GM21515 (cell line): ENCODE results near the gene ELANE.

Experiments
- ATAC-seq: cut with Tn5 transposase; IDR thresholded peaks from one replicate; pipeline ENCODE4 v1.9.1; 2021; ENCODE audit not compliant: unreplicated experiment

Gene ELANE

DNA sequence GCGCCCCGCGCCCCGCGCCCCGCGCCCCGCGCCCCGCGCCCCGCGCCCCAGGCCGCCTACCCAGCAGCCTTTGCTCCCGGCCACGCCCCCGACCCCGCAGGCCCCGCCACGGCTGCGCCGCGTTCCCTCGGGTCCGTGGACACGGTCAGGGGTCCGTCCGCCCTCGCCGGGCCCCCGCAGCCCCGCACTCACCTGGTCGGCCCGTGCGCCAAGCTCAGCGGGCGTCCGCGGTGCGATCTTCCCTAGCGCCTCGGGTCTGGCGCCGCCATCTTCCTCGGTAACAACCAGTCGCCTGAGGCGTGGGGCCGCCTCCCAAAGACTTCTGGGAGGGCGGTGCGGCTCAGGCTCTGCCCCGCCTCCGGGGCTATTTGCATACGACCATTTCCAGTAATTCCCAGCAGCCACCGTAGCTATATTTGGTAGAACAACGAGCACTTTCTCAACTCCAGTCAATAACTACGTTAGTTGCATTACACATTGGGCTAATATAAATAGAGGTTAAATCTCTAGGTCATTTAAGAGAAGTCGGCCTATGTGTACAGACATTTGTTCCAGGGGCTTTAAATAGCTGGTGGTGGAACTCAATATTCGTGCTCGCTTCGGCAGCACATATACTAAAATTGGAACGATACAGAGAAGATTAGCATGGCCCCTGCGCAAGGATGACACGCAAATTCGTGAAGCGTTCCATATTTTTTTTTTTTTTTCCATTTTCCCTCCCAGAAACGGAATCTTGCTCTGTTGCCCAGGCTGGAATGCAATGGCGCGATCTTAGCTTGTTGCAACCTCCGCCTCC, 41.0 kb downstream of the ELANE start, which contains the start of the genes MED16 and RNU6-9:
Gene MED16, minus strand, starts transcription at position 294 of the 796 bp plus-strand sequence. CDS start 2,056 bp downstream, outside the sequence.
Gene RNU6-9, plus strand, starts transcription at position 591 of the 796 bp plus-strand sequence.
- peak; percentile 74 for ATAC-seq

DNA sequence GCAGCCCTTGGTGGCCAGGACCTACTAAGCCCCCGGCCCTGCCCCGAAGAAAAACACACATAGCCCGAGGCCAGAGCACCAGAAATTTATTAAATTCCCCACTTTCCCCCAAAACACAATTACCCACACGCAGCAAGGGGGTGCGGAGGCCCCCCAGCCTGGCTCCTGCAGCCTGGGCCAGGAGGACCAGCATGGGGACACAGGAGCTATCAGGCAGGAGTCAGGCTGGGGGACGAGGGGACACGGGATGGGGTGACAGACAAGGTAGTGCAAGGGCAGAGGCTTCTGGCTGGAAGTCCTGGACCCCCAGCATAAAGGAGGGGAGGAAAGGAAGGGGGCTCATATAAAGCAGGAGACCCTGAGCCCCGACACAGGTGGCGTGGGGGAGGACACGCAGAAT, 44.3 kb downstream of the ELANE start:
- no peak for ATAC-seq

DNA sequence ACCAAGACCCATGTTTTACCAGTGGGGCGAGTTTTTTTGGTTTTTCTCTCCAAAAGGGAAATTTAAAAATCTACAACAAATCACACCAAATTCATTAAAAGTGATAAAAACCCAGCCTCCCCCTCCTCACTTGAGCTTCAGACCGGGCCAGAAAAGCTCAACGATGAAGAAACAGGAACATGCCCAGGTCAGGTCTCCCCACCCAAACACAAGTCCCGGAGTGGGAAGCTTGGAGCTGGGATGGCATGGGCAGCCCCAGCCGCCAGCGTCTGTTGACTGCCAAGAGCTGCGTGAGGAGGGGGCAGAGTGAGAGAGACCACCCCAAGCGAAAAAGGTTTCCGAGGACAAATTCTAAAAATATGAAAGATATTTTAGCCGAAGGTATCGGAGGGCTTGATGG, 44.9 kb downstream of the ELANE start:
- no peak for ATAC-seq

DNA sequence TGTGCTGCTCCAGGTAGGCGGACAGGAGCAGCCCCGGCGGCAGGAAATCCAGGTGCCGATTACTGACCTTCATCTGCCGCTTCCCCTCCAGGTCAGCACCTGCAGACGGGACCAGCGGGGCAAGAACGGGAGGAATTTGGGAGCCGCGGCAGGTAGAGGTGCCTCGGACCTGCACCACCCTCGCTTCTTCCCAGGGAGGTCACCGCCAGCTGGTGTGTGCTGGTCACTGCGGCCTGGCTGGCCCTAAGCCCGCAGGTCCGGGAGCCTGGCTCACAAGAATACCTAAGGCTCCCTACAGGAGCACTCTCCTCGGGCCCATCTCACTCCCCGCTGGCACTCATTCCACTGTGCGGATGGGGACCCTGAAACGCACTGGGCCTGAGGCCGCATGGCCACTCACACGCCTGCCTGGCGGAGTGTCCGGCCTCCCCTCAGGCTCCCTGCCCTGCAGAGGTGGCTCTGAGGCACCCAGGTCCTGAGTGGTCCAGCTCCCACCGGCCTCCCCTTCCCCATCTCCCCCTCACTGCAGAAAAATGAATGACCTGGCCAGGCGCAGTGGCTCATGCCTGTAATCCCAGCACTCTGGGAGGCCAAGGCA, 45.4 kb downstream of the ELANE start:
- no peak for ATAC-seq

DNA sequence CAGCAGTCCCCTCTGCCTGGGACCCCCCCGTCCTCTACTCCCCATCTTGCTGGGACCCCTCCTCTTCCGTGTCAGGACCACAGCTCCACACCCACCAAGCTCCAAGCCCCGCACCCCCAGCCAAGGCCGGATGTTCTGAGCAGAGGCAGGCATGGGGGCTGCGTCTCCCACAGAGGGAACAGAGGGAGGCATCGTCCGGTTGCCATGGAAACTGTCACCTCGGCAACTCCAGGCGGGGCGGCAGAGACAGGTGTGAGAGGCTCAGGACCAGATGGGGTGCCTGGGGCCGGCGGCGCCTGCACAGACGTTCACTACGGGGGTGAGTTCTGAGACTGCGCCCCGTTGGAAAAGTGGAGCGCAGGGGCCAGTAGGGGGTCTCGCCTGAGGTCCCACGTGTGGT, 46.6 kb downstream of the ELANE start:
- ATAC-seq: no peak

DNA sequence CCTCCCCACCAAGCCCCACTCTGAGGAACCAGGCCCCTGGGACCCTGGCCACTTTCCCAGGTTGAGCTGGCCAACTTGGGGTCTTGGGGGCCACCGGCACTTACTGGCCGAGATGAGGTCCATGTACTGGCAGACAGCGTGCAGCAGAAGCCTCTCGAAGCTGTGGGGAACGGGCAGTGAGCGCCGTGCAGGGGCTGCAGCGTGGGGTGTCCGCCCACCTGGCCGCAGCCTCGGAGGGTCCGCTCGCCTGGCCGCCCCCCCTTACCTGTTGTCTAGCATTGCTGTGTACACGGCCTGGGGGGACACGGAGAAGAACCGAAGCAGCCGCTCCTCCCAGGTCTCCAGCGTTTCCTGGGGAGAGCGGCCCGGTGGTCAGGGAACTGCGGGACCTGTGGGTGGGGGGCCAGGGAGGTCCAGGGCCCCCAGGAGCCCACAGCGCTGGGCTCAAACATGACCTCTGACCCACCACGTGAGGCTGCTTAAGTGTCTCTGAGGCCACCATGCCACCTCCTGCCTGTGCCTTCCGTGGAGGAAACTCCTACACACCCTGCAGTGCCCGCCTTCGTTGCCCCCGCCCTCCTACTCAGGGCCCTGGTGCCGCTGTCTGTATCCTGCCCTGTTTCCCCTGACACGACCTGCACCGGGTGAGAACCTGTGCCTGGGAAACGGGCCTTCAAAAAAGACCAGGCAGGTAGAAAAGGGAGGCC, 47.4 kb downstream of the ELANE start:
- no peak for ATAC-seq

DNA sequence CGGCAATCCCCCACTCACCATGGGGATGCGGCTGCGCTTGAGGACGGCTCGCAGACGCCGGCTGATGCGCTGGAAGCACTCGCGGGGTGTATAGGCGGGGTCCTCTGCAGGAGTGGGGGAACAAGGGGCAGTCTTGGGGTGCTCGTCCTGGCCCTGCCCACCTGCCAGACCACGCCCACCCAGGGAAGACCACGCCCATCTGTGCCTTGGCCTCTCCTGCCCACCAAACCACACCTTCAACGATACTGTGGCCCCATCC, 47.9 kb downstream of the ELANE start:
- no peak for ATAC-seq

DNA sequence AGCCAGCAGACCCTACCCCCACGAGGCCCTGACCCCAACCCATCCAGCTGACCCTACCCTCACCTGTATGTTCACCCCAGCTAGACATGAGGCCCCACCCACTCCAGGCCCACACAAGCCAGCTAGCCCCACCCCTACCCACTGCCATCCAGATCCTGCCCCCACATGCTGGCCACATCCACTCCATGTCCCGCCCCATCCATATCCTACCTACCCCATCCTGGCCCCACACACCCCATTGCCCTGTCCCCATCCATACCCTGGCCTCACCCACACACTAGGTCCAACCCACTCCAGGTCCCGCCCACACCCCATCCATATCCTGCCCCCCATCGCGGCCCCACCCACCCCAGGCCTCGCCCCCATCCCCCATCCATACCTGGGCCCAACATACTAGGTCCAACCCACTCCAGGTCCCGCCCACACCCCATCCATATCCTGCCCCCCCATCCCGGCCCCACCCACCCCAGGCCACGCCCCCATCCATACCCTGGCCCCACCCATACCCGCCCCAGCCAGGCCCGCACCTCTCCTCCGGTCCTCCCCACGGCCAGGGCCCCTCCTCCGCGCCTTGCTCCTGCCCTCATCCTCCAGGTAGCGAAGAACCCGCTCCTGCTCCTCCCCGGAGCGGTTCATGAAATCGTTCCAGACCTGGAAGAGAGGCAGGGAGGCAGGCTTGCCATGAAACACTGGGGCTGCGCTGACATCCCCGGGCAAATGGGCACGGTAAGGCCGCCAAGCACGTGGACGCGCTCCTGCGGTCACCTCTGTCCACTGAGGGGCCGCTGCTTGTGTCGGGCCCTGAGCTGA, 48.4 kb downstream of the ELANE start:
- no peak for ATAC-seq

DNA sequence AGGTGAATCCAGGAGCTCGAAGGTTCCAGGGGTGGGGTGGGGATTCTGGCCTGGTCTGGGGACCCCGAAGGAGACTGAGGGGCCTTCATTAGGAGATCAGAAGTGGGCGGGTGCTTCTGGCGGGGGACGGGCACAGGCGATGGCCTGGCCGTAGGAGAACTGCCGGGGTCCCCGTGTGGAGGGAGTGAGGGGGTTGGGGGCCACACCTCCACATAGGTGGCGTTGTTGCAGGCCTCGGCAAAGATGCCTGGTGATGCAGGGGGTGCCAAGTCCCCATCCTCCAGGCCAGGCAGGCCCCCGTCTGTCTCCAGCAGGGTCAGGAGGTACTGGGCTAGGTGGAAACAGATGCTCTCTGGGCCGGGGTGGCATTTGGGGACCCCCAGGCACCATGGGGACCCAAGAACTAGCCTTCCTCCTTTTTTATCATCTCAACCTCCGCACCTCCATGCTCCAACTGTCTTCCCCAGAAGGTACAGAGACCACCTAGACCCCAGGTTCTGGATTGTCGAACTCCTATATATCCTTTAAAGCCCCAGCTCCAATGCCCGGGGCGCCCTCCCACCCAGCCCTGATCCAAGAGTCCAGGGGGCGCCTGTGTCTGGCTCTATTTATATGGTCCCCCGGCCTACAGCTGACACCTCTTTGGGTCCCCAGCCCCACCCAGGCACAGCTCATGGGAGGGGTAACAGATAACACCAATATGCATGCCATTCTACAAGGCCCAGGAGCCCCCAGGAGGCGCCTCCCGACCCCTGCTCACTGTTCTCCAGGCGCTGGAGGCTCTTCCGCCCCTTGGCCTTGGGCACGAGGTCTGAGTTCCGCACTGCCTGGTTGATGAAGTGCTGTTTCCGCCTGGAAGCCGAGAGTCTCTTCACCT, 49.4 kb downstream of the ELANE start:
- ATAC-seq: no peak

DNA sequence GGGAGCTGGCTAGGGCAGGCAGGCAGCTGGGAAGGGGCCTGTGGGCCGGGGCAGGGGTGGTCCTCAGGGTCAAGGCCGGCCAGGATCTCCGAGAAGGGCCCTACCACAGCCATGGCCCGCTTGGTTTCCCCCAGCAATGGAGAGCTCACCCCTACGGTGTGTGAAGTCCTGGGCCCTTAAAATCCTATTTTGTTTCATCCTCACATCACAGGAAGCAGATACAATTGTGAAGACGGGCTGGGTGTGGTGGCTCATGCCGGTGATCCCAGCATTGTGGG, 49.9 kb downstream of the ELANE start:
- no peak for ATAC-seq

DNA sequence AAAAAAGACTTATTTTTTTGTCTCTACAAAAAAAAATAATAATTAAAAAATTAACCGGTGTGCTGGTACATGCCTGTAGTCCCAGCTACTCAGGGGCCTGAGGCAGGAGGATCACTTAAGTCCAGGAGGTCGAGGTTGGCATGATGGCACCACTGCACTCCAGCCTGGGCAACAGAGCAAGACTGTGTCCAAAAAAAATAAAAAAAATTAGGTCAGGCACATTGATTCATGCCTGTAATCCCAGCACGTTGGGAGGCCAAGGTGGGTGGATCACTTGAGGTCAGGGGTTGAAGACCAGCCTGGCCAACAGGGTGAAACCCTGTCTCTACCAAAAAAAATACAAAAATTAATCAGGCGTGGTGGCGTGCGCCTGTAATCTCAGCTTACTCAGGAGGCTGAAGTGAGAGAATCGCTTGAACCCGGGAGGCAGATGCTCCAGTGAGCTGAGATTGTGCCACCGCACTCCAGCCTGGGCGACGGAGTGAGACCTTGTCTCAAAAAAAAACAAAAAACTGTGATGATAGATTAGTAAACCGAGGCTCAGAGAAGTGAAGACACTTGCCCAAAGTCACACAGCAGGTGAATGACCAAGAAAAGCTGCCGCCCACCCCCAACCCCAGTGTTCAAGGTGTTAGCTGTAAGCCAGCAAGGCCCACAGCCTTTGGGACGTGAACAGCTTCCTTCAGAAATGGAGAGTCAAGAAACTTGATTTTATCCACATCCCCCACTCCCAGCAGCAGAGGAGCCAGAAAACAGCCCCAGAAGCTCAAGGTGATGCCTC, 50.5 kb downstream of the ELANE start:
- ATAC-seq: no peak

DNA sequence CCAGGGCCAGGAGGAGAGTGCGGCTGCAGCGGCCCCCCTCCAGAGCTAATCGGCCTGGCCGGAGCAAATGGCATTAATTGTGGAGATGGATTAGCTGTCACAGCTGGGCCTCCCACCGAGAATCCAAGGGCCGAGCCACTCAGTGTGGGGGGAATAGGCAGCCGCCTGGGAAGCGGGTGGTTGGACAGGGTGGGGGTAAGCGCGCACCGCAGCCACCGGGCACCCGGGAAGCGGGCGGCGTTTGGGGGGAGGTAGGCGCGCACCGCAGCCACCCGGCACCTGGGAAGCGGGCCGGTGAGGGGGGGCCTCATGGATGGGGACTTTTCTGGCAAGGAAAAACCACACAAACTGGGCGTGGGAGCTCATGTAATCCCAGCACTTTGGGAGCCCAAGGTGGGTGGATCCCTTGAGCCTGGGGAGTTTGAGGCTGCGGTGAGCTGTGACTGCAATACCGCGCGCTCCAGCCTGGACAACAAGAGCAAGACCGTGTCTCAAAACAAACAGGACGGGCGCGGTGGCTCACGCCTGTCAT, 51.2 kb downstream of the ELANE start:
- no peak for ATAC-seq

DNA sequence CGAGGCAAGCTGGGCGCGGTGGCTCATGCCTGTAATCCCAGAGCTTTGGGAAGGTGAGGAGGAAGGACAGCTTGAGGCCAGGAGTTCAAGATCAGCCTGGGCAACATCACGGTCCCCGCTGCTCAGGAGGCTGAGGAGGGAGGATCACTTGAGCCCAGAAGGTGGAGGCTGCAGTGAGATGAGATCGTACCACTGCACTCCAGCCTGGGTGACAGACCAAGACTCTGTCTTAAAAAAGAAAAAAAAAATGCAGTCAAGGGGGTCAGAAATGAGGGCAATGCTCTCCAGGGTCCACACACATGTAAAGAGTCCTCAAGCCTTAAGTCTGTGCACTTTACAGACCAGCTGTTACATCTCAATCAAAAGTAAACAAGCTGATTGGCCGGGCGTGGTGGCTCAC, 52.4 kb downstream of the ELANE start:
- ATAC-seq: no peak
